Astrocyte (in vitro differentiated cells and primary cell): ENCODE results near the gene PDLIM5. TPM values are rescaled to one million over a fixed set of nuclear protein-coding genes. Genes with fewer than 3 reads are reported as not detected.

Experiments used
- DNase-seq: peaks from one replicate; pipeline ENCODE4 v3.0.0-alpha.2; 2010; ENCODE audit warnings: low read depth
- FAIRE-seq: peaks from 2 replicates; lab custom pipeline; 2011; peaks lifted over from hg19 to GRCh38; lab: Jason Lieb, UNC
- H2AFZ ChIP-seq: 2 replicates; pipeline ENCODE4 v1.6.0; 2012; ENCODE audit warnings: low read depth, low read length, inconsistent platforms
- H3K27ac ChIP-seq: 2 replicates; pipeline ENCODE4 v1.5.1; 2011; ENCODE audit warnings: low read depth, low read length, inconsistent platforms
- H3K27me3 ChIP-seq: 2 replicates; pipeline ENCODE4 v1.6.0; 2011; ENCODE audit warnings: low read length, inconsistent platforms; ENCODE audit not compliant: insufficient read depth
- H3K36me3 ChIP-seq: 2 replicates; pipeline ENCODE4 v1.5.1; 2011; ENCODE audit warnings: low read length, inconsistent platforms; ENCODE audit not compliant: insufficient read depth
- H3K4me1 ChIP-seq: 2 replicates; pipeline ENCODE4 v1.5.1; 2011; ENCODE audit warnings: low read length, inconsistent platforms; ENCODE audit not compliant: insufficient read depth
- H3K4me2 ChIP-seq: 2 replicates; pipeline ENCODE4 v1.6.0; 2012; ENCODE audit warnings: low read length, inconsistent platforms
- H3K4me3 ChIP-seq: 2 replicates; pipeline ENCODE4 v1.5.1; 2011; ENCODE audit warnings: low read depth, mild to moderate bottlenecking, low read length, inconsistent platforms; ENCODE audit not compliant: insufficient read depth
- H3K79me2 ChIP-seq: 2 replicates; pipeline ENCODE4 v1.6.0; 2012; ENCODE audit warnings: mild to moderate bottlenecking, low read length, inconsistent platforms; ENCODE audit not compliant: insufficient read depth
- H3K9ac ChIP-seq: 2 replicates; pipeline ENCODE4 v1.6.0; 2012; ENCODE audit warnings: mild to moderate bottlenecking, low read length, inconsistent platforms
- H3K9me3 ChIP-seq: 2 replicates; pipeline ENCODE4 v1.5.1; 2012; ENCODE audit warnings: low read depth, mild to moderate bottlenecking, low read length, inconsistent platforms; ENCODE audit not compliant: insufficient read depth
- H4K20me1 ChIP-seq: 2 replicates; pipeline ENCODE4 v1.6.0; 2012; ENCODE audit warnings: low read length, inconsistent platforms; ENCODE audit not compliant: insufficient read depth
- H3K27ac Mint-ChIP-seq: one replicate; pipeline ENCODE4 v1.8.0; 2021; ENCODE audit warnings: mild to moderate bottlenecking, mixed read lengths; ENCODE audit not compliant: unreplicated experiment
- H3K27me3 Mint-ChIP-seq: one replicate; pipeline ENCODE4 v1.8.0; 2021; ENCODE audit warnings: low read depth, mixed read lengths; ENCODE audit not compliant: unreplicated experiment
- H3K36me3 Mint-ChIP-seq: one replicate; pipeline ENCODE4 v1.8.0; 2021; ENCODE audit warnings: low read depth, mixed read lengths; ENCODE audit not compliant: unreplicated experiment
- H3K4me1 Mint-ChIP-seq: one replicate; pipeline ENCODE4 v1.8.0; 2021; ENCODE audit warnings: low read depth, mixed read lengths; ENCODE audit not compliant: unreplicated experiment
- H3K4me3 Mint-ChIP-seq: one replicate; pipeline ENCODE4 v1.8.0; 2021; ENCODE audit warnings: mild to moderate bottlenecking, moderate library complexity, mixed read lengths; ENCODE audit not compliant: unreplicated experiment
- H3K9me3 Mint-ChIP-seq: one replicate; pipeline ENCODE4 v1.8.0; 2021; ENCODE audit warnings: mild to moderate bottlenecking, mixed read lengths; ENCODE audit not compliant: unreplicated experiment
- CTCF ChIP-seq: IDR thresholded peaks from 2 replicates; pipeline ENCODE4 v1.5.1; 2011; ENCODE audit warnings: low read depth, mild to moderate bottlenecking, inconsistent platforms, low read length, moderate library complexity; ENCODE audit not compliant: insufficient read depth
- EZH2 ChIP-seq: IDR thresholded peaks from 2 replicates; pipeline ENCODE4 v1.6.1; 2012; ENCODE audit warnings: mild to moderate bottlenecking, low read length, inconsistent platforms; ENCODE audit not compliant: insufficient read depth
- total RNA-seq: library from RNA; stranded (reverse); gene quantifications from 2 replicates; pipeline ENCODE4 v1.2.1, GENCODE V29; 2021

The PDLIM5 gene
- total RNA-seq, 1 donor from 2014 or later: 181 TPM

DNA sequence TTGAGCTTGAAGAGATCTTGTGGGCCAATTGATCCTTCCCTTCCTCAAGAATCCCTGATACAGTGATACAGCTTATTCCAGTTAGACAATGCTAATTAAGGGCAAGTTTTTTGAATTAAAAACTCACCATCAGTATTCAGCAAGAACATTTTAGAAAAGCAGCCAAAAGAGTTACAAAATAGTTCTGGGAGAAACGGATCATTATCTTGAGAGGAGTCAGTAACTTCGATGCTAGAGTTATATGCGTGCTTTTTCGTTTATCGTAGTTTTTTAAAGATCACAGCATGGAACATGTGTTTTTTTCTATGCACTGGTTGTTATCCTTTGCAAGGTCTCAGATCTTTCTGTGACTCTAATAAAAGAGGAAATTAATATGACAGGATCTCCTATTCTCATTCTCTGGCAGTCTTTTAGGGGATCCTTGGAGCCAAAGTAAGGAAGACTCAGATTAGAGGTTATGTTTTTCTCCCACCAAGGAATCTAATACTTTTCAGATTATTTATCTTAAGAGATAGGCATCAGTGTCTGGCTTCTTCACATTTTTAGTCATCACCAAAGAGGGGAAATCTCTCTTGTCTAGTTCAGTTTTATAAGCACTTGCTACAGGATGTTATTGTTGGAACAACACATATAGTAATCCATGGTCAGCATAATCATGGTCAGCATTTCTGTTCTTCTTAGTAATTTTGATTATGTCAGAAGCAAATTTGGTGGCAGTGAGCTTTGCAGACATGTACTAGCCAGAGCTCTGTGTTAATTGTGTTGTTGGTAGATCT, 109.7 kb downstream of the PDLIM5 start:
- TF ChIP-seq EZH2: no peak
- no peak for TF ChIP-seq CTCF
- Histone ChIP-seq H3K9ac (peak overlapping the region; percentile 3), H3K79me2 (peaks cover 67% of the 10 kb centered on the region), H4K20me1 (peaks cover 11% of the 10 kb centered on the region), H3K27me3 (no peaks in the 10 kb centered on the region), H2AFZ (no peak overlapping the region), H3K4me1 (peaks cover 38% of the 10 kb centered on the region), H3K9me3 (no peaks in the 10 kb centered on the region), H3K36me3 (no peaks in the 10 kb centered on the region), H3K4me3 (no peak overlapping the region), H3K4me2 (peak overlapping the region; percentile 35), H3K27ac (peak overlapping the region; percentile 52)
- Mint-ChIP-seq H3K36me3 (peaks cover 8% of the 10 kb centered on the region), H3K4me3 (no peak overlapping the region), H3K27ac (peak overlapping the region; percentile 26), H3K27me3 (no peaks in the 10 kb centered on the region), H3K9me3 (peaks cover 9% of the 10 kb centered on the region), H3K4me1 (peaks cover 32% of the 10 kb centered on the region)
- FAIRE-seq: peak; percentile 87
- peak; percentile 97 for DNase-seq

DNA sequence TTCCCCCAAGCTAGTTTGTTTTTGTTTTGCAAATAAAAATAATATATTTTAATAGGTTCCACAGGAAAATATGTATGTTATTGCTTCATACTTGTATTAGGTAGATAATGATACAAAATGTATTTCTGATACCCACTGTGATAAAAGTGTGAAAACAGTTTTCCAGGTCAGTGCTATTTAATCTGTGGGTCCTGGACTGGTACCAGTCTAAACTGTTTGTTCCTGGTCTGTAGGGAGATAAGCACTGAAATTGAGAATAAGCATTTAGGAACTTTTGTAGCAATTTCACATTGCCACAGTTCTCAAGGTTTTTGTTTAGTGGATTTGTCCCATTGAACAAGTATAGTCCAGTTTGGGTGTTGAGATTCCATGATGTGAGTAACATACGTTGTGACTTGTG, 110.5 kb downstream of the PDLIM5 start:
- no peak for DNase-seq
- Histone ChIP-seq H4K20me1 (peaks cover 11% of the 10 kb centered on the region), H3K4me1 (peaks cover 38% of the 10 kb centered on the region), H3K27me3 (no peaks in the 10 kb centered on the region), H3K36me3 (no peaks in the 10 kb centered on the region), H3K4me3 (no peak overlapping the region), H2AFZ (no peak overlapping the region), H3K9me3 (no peaks in the 10 kb centered on the region), H3K79me2 (peaks cover 74% of the 10 kb centered on the region), H3K27ac (peak overlapping the region; percentile 52), H3K9ac (no peak overlapping the region), H3K4me2 (peak overlapping the region; percentile 12)
- peak; percentile 5 for FAIRE-seq
- H3K27me3 Mint-ChIP-seq: no peaks in the 10 kb centered on the region
- peaks cover 32% of the 10 kb centered on the region for H3K4me1 Mint-ChIP-seq
- H3K27ac Mint-ChIP-seq: no peak overlapping the region
- H3K9me3 Mint-ChIP-seq: peaks cover 4% of the 10 kb centered on the region
- peaks cover 6% of the 10 kb centered on the region for H3K36me3 Mint-ChIP-seq
- no peak overlapping the region for H3K4me3 Mint-ChIP-seq
- TF ChIP-seq EZH2 (no peak), CTCF (no peak)

DNA sequence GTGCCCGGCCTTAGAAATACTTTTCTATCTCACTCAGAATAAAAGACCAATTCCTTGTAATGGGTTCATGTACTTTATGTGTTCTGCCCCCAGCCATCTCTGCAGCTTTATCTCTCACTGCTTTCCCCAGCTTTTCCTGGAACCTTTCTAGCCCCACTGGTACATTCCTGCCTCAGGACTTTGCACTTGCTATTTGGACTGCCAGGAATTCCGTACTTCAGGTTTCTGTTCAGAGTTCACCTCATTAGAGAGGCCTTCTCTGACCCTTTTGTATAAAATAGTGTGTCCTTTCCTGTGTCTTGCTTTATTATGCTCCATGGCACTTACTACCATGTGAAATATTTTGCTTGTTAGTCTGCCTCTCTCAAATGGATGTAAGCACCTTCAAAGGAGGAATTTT, 112.5 kb downstream of the PDLIM5 start:
- Histone ChIP-seq H3K36me3 (no peaks in the 10 kb centered on the region), H4K20me1 (peaks cover 16% of the 10 kb centered on the region), H3K27me3 (no peaks in the 10 kb centered on the region), H3K9me3 (no peaks in the 10 kb centered on the region), H3K27ac (no peak overlapping the region), H3K4me2 (no peak overlapping the region), H2AFZ (no peak overlapping the region), H3K4me3 (no peak overlapping the region), H3K9ac (no peak overlapping the region), H3K79me2 (peaks cover 85% of the 10 kb centered on the region), H3K4me1 (peaks cover 34% of the 10 kb centered on the region)
- Mint-ChIP-seq H3K27me3 (no peaks in the 10 kb centered on the region), H3K9me3 (no peaks in the 10 kb centered on the region), H3K27ac (no peak overlapping the region), H3K4me1 (peaks cover 25% of the 10 kb centered on the region), H3K4me3 (no peak overlapping the region), H3K36me3 (peaks cover 4% of the 10 kb centered on the region)
- TF ChIP-seq CTCF: no peak
- no peak for TF ChIP-seq EZH2
- DNase-seq (no peak), FAIRE-seq (no peak)
